GM12878 (cell line): ENCODE data around the gene MCC. TPM values are rescaled to one million over a fixed set of nuclear protein-coding genes. Genes with fewer than 3 reads are reported as not detected.

Source experiments
- ATAC-seq: fragments of 200-7000 bp; cut with Tn5 transposase; 3 replicates; pipeline ENCODE4 v1.9.1; 2020; ENCODE audit warnings: mild to moderate bottlenecking, moderate library complexity
- BruUV-seq: library from RNA; stranded (reverse); fragments of 400-500 nt; replicated peaks from 2 replicates; lab custom pipeline; 2021; lab: Mats Ljungman, UMichigan
- CTCF ChIA-PET: fragments of 300-600 bp; sonication (Branson Sonifier 250); formaldehyde crosslinking; extraction: SDS; loops from one replicate; lab custom pipeline; 2021; ENCODE audit warnings: inconsistent platforms; lab: Yijun Ruan, JAX
- POLR2A ChIA-PET: fragments of 350-600 bp; formaldehyde crosslinking; extraction: SDS; loops from one replicate; lab custom pipeline; 2021; ENCODE audit warnings: inconsistent platforms; lab: Charles Lee
- RAD21 ChIA-PET: fragments of 300-600 bp; sonication (Branson Sonifier 250); formaldehyde crosslinking; loops from one replicate; lab custom pipeline; 2023; ENCODE audit warnings: antibody characterized with exemption; ENCODE audit not compliant: unreplicated experiment; lab: Charles Lee
- SMC1A ChIA-PET: fragments of 300-600 bp; sonication (Branson Sonifier 250); formaldehyde crosslinking; loops from one replicate; lab custom pipeline; 2023; ENCODE audit not compliant: unreplicated experiment, uncharacterized antibody; lab: Charles Lee
- DNase-seq: peaks from one replicate; pipeline ENCODE4 v3.0.0-alpha.2; 2011; ENCODE audit warnings: low read depth, low spot score
- FAIRE-seq: peaks from 3 replicates; lab custom pipeline; 2011; peaks lifted over from hg19 to GRCh38; lab: Jason Lieb, UNC
- H2AFZ ChIP-seq: 2 replicates; pipeline ENCODE4 v1.6.0; 2011; ENCODE audit warnings: low read depth, low read length, control low read depth; ENCODE audit not compliant: control insufficient read depth
- H3K27ac ChIP-seq: 2 replicates; pipeline ENCODE4 v1.5.1; 2011; ENCODE audit warnings: control low read depth; ENCODE audit not compliant: control insufficient read depth, insufficient read depth
- H3K27me3 ChIP-seq, 2 experiments: replicated peaks in 1 of 2; 2 replicates each; pipeline versions ENCODE4 v1.6.0 to v1.6.1; 2011; ENCODE audit warnings: low read length in 1 of 2; ENCODE audit not compliant: control insufficient read depth in 2 of 2, insufficient read depth in 2 of 2
- H3K36me3 ChIP-seq, 2 experiments: 2 replicates each; pipeline ENCODE4 v1.5.1; 2011; ENCODE audit warnings: low read length in 1 of 2; ENCODE audit not compliant: control insufficient read depth in 2 of 2, insufficient read depth in 2 of 2
- H3K4me1 ChIP-seq: 2 replicates; pipeline ENCODE4 v1.6.1; 2011; ENCODE audit warnings: mild to moderate bottlenecking, low read length, moderate library complexity, mixed read lengths; ENCODE audit not compliant: control insufficient read depth, insufficient read depth
- H3K4me2 ChIP-seq: 2 replicates; pipeline ENCODE4 v1.6.0; 2011; ENCODE audit warnings: control low read depth; ENCODE audit not compliant: control insufficient read depth, insufficient read depth
- H3K4me3 ChIP-seq: fragments of 200-600 bp; sonication (generic); 2 replicates; pipeline ENCODE4 v1.5.1; 2016
- H3K79me2 ChIP-seq: 2 replicates; pipeline ENCODE4 v1.6.0; 2011; ENCODE audit warnings: low read length; ENCODE audit not compliant: control insufficient read depth, insufficient read depth
- H3K9ac ChIP-seq: 2 replicates; pipeline ENCODE4 v1.8.0; 2011; ENCODE audit warnings: low read length, control low read depth, mixed read lengths; ENCODE audit not compliant: control insufficient read depth, insufficient read depth
- H3K9me3 ChIP-seq: replicated peaks from 3 replicates; pipeline ENCODE4 v1.5.1; 2011; ENCODE audit warnings: mild to moderate bottlenecking, low read length; ENCODE audit not compliant: control insufficient read depth, insufficient read depth
- H4K20me1 ChIP-seq: 2 replicates; pipeline ENCODE4 v1.6.0; 2011; ENCODE audit not compliant: control insufficient read depth, insufficient read depth
- ATF7 ChIP-seq: fragments of 450-650 bp; IDR thresholded peaks from 2 replicates; pipeline ENCODE4 v1.6.1; 2016; ENCODE audit warnings: low read depth, mild to moderate bottlenecking
- BCLAF1 ChIP-seq: fragments of 450-650 bp; IDR thresholded peaks from 2 replicates; pipeline ENCODE4 v1.6.1; 2017; ENCODE audit warnings: antibody characterized with exemption, mild to moderate bottlenecking, moderate library complexity
- DPF2 ChIP-seq: fragments of 450-650 bp; IDR thresholded peaks from 2 replicates; pipeline ENCODE4 v1.6.1; 2017; ENCODE audit warnings: mild to moderate bottlenecking
- E2F8 ChIP-seq: fragments of 450-650 bp; IDR thresholded peaks from 2 replicates; pipeline ENCODE4 v1.6.1; 2018; ENCODE audit warnings: mild to moderate bottlenecking, low read depth, moderate library complexity; ENCODE audit not compliant: partially characterized antibody
- IRF4 ChIP-seq: IDR thresholded peaks from 2 replicates; pipeline ENCODE4 v1.6.1; 2011; ENCODE audit warnings: low read depth, low read length
- MEF2A ChIP-seq: IDR thresholded peaks from 2 replicates; pipeline ENCODE4 v1.6.1; 2011; ENCODE audit warnings: low read depth, mild to moderate bottlenecking, low read length, moderate library complexity; ENCODE audit not compliant: insufficient read depth
- RCOR1 ChIP-seq: conservative IDR thresholded peaks from 2 replicates; pipeline ENCODE4 v1.6.1; 2012; ENCODE audit warnings: low read depth, low read length, improper control_type of control experiment
- SIN3A ChIP-seq: IDR thresholded peaks from 2 replicates; pipeline ENCODE4 v1.6.1; 2012; ENCODE audit warnings: low read depth, low read length, improper control_type of control experiment
- SREBF2 ChIP-seq: IDR thresholded peaks from 2 replicates; pipeline ENCODE4 v1.6.1; 2012; ENCODE audit warnings: mild to moderate bottlenecking, low read length
- ZNF217 ChIP-seq: fragments of 450-650 bp; IDR thresholded peaks from 2 replicates; pipeline ENCODE4 v1.6.1; 2017; ENCODE audit warnings: antibody characterized with exemption, mild to moderate bottlenecking
- ZNF622 ChIP-seq: fragments of 450-650 bp; IDR thresholded peaks from 2 replicates; pipeline ENCODE4 v1.6.1; 2017; ENCODE audit warnings: mild to moderate bottlenecking, inconsistent platforms
- WGBS: methylation state at CpG from one replicate; pipeline ENCODE4 v1.1.6; 2016; ENCODE audit warnings: low lambda C conversion rate; ENCODE audit not compliant: insufficient replicate concordance, insufficient coverage; ENCODE audit errors: missing lambda C conversion rate; 5-methylcytosine and 5-hydroxymethylcytosine counted together
- in situ Hi-C: fragments of 300-500 bp; cut with MboI; formaldehyde crosslinking; loops from 9 replicates; pipeline ENCODE4 v1.14.3; 2018; ENCODE audit warnings: mixed read lengths
- intact Hi-C: fragments of 100-400 bp; cut with micrococcal nuclease; formaldehyde crosslinking; loops from one replicate; pipeline ENCODE4 v1.14.2; 2022; ENCODE audit not compliant: unreplicated experiment
- polyA plus RNA-seq, 11 experiments: library from polyadenylated mRNA; depleted of rRNA in 4 of 11; unstranded in 6 of 11; stranded (reverse) in 5 of 11; fragments of >200 nt; fragmentation: Nextera tagmentation in 4 of 11; fragmentation: Illumina TruSeq in 1 of 11; extraction: Ambion mirVana in 4 of 11; extraction: Trizol in 1 of 11; gene quantifications; 1 replicate in 1 of 11; 2 replicates in 10 of 11; pipeline versions ENCODE4 v1.2.1 to v1.2.3, GENCODE V29; 2011 to 2016; ENCODE audit warnings: inconsistent platforms in 2 of 11, missing spikeins in 2 of 11, low read depth in 1 of 11
- total RNA-seq, 4 experiments: library from RNA; depleted of rRNA in 3 of 4; stranded (reverse); fragments of >200 nt in 3 of 4; fragmentation: Illumina TruSeq in 1 of 4; extraction: Trizol in 1 of 4; gene quantifications; 2 replicates each; pipeline versions ENCODE4 v1.2.1 to v1.2.3, GENCODE V29; 2013 to 2021

The MCC gene
- total and polyA plus RNA-seq, 10 of the 15 experiments (the other 5 are each of a cell fraction or from before 2014, with no cell fraction given), result 0.03 to 0.86 (median 0.16) TPM

DNA sequence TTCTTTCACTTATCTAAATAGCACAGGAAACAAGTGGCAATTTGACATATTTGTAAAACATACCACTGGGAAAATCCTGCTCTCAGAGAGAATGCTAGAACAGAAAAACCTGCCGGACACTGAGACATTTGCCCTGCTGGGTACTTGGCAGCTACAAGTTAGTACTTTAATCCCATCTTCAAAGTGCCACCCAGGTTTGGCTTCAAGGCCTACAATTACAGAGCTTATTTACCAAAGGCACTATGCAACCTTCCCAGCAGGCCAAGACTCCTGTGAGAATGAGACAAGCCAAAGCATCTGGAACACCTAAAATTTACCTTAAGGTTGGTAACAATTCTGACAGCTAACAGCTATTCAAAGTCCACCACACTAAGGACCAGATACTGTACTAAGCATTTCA is 131.8 kb downstream of the MCC start (continued):
- no peak for TF ChIP-seq BCLAF1
- TF ChIP-seq, all 136 proteins: peak for 0

DNA sequence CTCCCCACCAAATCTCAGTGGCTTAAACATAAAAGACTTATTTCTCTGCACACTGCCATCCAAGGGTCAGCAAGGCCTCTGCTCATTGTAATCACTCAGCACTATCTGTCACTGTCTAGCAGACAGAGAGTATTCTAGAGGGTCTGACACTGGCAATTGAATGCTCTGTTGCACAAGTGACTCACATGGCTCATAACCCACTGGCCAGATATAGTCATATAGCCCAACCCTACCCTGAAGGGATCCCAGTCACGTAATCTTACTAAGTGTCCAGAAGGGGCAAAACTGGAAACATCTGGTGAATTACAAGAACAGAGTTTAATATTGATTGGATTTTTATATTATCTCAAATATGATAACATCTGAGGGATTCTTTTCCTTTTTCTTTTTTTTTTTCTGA is 134.2 kb downstream of the MCC start:
- Histone ChIP-seq H3K36me3 (no peaks in the 10 kb centered on the region), H4K20me1 (no peaks in the 10 kb centered on the region), H2AFZ (no peak overlapping the region), H3K79me2 (no peaks in the 10 kb centered on the region), H3K9ac (no peak overlapping the region), H3K4me2 (no peak overlapping the region), H3K27me3 (peaks cover 0 to 4% of the 10 kb centered on the region in 2 experiments; a peak in 1 of 4 replicates), H3K4me3 (no peak overlapping the region), H3K9me3 (no peaks in the 10 kb centered on the region), H3K27ac (no peak overlapping the region), H3K4me1 (no peaks in the 10 kb centered on the region)
- DNase-seq (no peak), ATAC-seq (no peak), FAIRE-seq (no peak)
- ChIA-PET RAD21 (no interaction called here), CTCF (interaction anchor here (0.7 kb wide), 1 partner anchor 358 kb away, joined by 3 read pairs; no protein-coding TSS in a partner anchor), SMC1A (no interaction called here), POLR2A (no interaction called here)
- intact Hi-C loops, result no loop called here
- WGBS, result 80% methylated on average over 1 of the region's 1 CpG
- no TSS peak for BruUV-seq
- in situ Hi-C loops, result no loop called here
- TF ChIP-seq SREBF2 (no peak), ZNF622 (no peak), DPF2 (no peak), BCLAF1 (no peak), RCOR1 (no peak), MEF2A (no peak), E2F8 (no peak), SIN3A (no peak), ATF7 (no peak), IRF4 (no peak), ZNF217 (no peak)
